Osteocyte (in vitro differentiated cells): Measurements from ENCODE around the gene PSENEN. TPM values are rescaled to one million over a fixed set of nuclear protein-coding genes. Genes with fewer than 3 reads are reported as not detected.
A peak's percentile ranks its signal among the peaks of the same experiment; 100 is the strongest.

Experiments used
- DNase-seq: peaks from one replicate; pipeline ENCODE4 v3.0.0; 2021; ENCODE audit warnings: mixed read lengths; ENCODE audit not compliant: unreplicated experiment; ENCODE audit errors: extremely low spot score
- H3K27ac Mint-ChIP-seq: one replicate; pipeline ENCODE4 v1.8.0; 2021; ENCODE audit warnings: mild to moderate bottlenecking, mixed read lengths; ENCODE audit not compliant: unreplicated experiment
- H3K27me3 Mint-ChIP-seq: one replicate; pipeline ENCODE4 v1.8.0; 2021; ENCODE audit warnings: mixed read lengths; ENCODE audit not compliant: unreplicated experiment
- H3K36me3 Mint-ChIP-seq: one replicate; pipeline ENCODE4 v1.8.0; 2021; ENCODE audit warnings: mixed read lengths; ENCODE audit not compliant: unreplicated experiment
- H3K4me1 Mint-ChIP-seq: one replicate; pipeline ENCODE4 v1.8.0; 2021; ENCODE audit warnings: mixed read lengths; ENCODE audit not compliant: unreplicated experiment
- H3K4me3 Mint-ChIP-seq: one replicate; pipeline ENCODE4 v1.8.0; 2021; ENCODE audit warnings: mild to moderate bottlenecking, moderate library complexity, mixed read lengths; ENCODE audit not compliant: unreplicated experiment
- H3K9me3 Mint-ChIP-seq: one replicate; pipeline ENCODE4 v1.8.0; 2021; ENCODE audit warnings: mixed read lengths; ENCODE audit not compliant: unreplicated experiment
- CTCF ChIP-seq: fragments of 200-600 bp; sonication (generic); IDR thresholded peaks from 2 replicates; pipeline ENCODE4 v1.5.0; 2021; ENCODE audit warnings: antibody characterized with exemption, mild to moderate bottlenecking, moderate library complexity
- total RNA-seq: library from RNA; stranded (reverse); gene quantifications from 2 replicates; pipeline ENCODE4 v1.2.1, GENCODE V29; 2021

PSENEN gene
- total RNA-seq, 1 donor from 2014 or later, result 72.6 TPM

GRCh38 chr19:35756377-35757230 is 11.2 kb downstream of the PSENEN start, which contains the start of gene HSPB6:
Gene HSPB6 (minus strand): TSS chr19:35757029. CDS start chr19:35757008, 21 bp downstream.
- TF ChIP-seq CTCF, result no peak
- Mint-ChIP-seq H3K9me3 (no peaks in the 10 kb centered on the region), H3K4me1 (peaks cover 25% of the 10 kb centered on the region), H3K36me3 (peaks cover 7% of the 10 kb centered on the region), H3K4me3 (peak within 1 kb of the TSS; percentile 87), H3K27me3 (no peaks in the 10 kb centered on the region), H3K27ac (peak within 1 kb of the TSS; percentile 96)
- DNase-seq, result no peak

DNA sequence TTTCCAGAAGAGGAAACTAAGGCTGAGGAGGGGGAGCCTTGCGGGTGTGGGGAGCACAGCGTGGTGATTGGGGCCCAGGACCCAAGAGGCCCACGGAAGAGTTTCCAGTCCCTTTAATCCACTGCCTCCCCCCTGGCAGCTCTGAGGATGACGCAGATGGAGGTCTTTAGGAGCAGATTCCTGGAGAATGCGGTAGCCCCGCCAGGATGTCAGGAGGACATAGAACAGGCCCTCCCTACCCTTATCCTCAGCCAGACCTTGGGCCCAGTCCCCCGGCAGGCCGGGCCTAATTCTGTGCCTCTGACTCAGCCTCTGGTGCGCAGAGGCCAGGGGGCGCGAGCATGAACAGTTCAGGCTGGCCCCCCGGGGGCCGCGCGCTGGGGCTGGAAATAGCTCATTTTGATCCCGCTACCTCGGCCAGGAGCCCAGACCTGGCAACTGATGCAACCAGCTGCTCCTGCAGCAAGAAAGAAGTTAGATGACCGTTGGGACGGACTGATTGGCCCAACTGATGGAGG is 11.8 kb downstream of the PSENEN start:
- Mint-ChIP-seq H3K27me3 (no peaks in the 10 kb centered on the region), H3K27ac (peak overlapping the region; percentile 96), H3K4me3 (peak overlapping the region; percentile 87), H3K9me3 (no peaks in the 10 kb centered on the region), H3K36me3 (peaks cover 13% of the 10 kb centered on the region), H3K4me1 (peaks cover 25% of the 10 kb centered on the region)
- TF ChIP-seq CTCF, result no peak
- peak; percentile 90 for DNase-seq

DNA sequence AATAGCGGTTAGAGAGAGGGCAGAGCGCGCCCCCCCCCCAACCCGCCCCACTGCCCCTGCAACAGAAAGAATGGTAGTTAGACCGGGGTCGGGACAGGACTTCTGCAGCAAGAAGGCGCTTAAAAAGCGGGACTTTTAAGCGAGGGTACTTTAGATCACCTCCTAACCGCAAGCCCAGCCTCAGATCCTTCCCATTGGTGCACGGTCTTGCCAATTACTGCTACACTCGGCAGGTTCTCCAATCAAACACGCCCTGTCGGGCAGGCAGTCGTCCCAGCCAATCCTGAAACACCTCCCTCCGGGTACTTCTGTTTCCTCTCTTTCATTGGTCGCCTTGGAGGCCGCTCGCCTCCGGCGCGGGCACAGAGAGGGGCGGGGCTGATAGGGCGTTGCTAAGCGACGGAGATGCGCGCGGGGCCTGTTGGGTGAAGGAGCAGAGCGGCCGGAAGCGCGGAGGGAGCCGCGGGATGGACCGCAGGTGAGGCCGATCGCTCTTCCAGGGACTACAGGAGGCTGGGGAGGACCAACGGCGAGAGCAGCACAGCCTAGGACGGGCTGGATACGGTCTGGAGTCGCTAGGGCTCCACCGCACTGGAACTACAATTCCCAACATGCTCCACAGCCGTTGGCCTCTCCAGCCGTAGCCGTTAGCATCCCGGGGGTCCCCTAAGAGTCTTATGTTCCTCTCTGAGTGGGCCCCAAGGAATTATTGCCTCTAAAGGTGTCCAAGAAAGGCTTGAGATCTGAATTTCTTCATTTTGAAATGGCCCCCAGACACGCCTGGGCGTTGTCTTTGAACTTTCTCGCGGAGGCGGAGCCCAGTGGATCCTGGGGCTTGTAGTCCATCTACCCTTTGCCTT is 12.5 kb downstream of the PSENEN start, which contains the start of gene PROSER3:
Gene PROSER3, plus strand, starts transcription at position 428 of the 860 bp plus-strand sequence. Its CDS starts 40 bp downstream, at position 468.
- peaks cover 25% of the 10 kb centered on the region for H3K4me1 Mint-ChIP-seq
- no peak for TF ChIP-seq CTCF
- H3K27me3 Mint-ChIP-seq, result no peaks in the 10 kb centered on the region
- DNase-seq, result peak; percentile 99
- H3K27ac Mint-ChIP-seq, result peak within 1 kb of the TSS; percentile 96
- H3K9me3 Mint-ChIP-seq, result no peaks in the 10 kb centered on the region
- H3K4me3 Mint-ChIP-seq, result peak within 1 kb of the TSS; percentile 87
- H3K36me3 Mint-ChIP-seq, result peaks cover 13% of the 10 kb centered on the region

DNA sequence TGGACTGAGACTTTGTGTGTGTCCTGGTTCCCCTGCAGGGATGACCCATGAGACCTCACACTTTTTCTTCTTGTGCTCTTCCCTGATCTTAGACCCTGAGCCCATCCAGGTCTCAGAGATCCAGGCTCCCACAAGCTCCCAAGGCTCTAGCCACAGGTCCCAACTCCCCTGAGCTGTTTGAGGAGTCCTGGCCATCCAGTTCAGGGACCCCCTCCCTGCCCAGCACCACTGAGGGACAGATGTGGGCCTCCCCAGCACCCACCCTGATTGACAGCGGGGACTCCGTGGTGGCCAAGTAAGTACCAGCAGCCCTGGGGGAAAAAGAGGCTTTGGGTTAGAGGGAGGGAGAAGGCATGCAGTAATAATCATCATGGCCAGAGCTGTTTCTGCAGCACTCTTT is 14.2 kb downstream of the PSENEN start:
- TF ChIP-seq CTCF, result no peak
- Mint-ChIP-seq H3K27ac (no peak overlapping the region), H3K27me3 (no peaks in the 10 kb centered on the region), H3K4me3 (peak overlapping the region; percentile 42), H3K4me1 (peaks cover 25% of the 10 kb centered on the region), H3K9me3 (no peaks in the 10 kb centered on the region), H3K36me3 (peaks cover 9% of the 10 kb centered on the region)
- DNase-seq, result no peak
